Measurements from ENCODE around the gene SFI1. TPM values are rescaled to one million over a fixed set of nuclear protein-coding genes. Genes with fewer than 3 reads are reported as not detected.

SFI1 gene
- total RNA-seq, 1 donor from 2014 or later: 50.3 TPM

DNA sequence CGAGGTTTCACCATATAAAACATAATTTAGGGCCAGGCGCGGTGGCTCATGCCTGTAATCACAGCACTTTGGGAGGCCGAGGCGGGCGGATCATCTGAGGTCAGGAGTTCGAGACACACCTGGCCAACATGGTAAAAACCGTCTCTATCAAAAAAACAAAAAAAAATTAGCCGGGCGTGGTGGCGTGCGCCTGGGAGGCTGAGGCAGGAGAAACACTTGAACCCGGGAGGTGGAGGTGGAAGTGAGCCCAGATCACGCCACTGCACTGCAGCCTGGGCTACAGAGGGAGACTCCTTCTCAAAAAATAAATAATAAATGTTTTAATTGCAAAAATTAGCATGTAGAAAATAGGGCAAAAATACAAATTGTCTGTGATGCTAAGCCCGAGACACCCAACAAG, 993 bp upstream of the SFI1 start:
- H3K4me3 Mint-ChIP-seq: peak overlapping the region; percentile 93
- DNase-seq (ENCODE audit: extremely low spot score, unreplicated experiment): no peak
- peaks cover 5% of the 10 kb centered on the region for H3K36me3 Mint-ChIP-seq
- H3K27me3 Mint-ChIP-seq: no peaks in the 10 kb centered on the region
- peaks cover 19% of the 10 kb centered on the region for H3K4me1 Mint-ChIP-seq (ENCODE audit: unreplicated experiment)
- peaks cover 4% of the 10 kb centered on the region for H3K9me3 Mint-ChIP-seq
- peak overlapping the region; percentile 91 for H3K27ac Mint-ChIP-seq
- TF ChIP-seq, protein P1, sequence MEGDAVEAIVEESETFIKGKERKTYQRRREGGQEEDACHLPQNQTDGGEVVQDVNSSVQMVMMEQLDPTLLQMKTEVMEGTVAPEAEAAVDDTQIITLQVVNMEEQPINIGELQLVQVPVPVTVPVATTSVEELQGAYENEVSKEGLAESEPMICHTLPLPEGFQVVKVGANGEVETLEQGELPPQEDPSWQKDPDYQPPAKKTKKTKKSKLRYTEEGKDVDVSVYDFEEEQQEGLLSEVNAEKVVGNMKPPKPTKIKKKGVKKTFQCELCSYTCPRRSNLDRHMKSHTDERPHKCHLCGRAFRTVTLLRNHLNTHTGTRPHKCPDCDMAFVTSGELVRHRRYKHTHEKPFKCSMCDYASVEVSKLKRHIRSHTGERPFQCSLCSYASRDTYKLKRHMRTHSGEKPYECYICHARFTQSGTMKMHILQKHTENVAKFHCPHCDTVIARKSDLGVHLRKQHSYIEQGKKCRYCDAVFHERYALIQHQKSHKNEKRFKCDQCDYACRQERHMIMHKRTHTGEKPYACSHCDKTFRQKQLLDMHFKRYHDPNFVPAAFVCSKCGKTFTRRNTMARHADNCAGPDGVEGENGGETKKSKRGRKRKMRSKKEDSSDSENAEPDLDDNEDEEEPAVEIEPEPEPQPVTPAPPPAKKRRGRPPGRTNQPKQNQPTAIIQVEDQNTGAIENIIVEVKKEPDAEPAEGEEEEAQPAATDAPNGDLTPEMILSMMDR (conservative IDR thresholded peaks at IDR 0.05): no peak

DNA sequence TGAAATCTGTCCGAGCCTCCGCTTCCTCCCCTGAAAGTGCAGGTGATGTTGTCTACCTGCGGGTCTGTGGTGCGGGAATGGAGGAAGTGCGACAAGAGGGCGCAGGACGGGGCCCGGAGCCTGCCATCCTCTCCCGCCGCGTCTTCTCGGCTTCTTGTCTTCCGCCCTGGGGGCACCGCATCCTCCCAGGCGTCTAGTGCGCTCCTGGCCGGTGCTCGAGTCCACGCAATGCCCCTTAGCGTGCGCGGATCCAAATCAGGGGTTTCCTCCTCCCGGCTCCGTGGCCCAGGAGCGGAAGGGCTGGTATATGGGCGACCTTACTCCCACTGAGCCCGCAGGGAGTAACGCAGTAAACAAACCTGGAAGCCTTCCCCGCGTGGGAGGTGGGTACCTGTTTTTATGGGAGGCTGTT, 405 bp downstream of the SFI1 start:
- peak overlapping the region; percentile 91 for H3K27ac Mint-ChIP-seq
- peaks cover 8% of the 10 kb centered on the region for H3K4me1 Mint-ChIP-seq (ENCODE audit: unreplicated experiment)
- TF ChIP-seq, protein P1 (conservative IDR thresholded peaks at IDR 0.05): no peak
- H3K27me3 Mint-ChIP-seq: no peaks in the 10 kb centered on the region
- peak overlapping the region; percentile 93 for H3K4me3 Mint-ChIP-seq
- peaks cover 6% of the 10 kb centered on the region for H3K36me3 Mint-ChIP-seq
- H3K9me3 Mint-ChIP-seq: peaks cover 4% of the 10 kb centered on the region
- no peak for DNase-seq (ENCODE audit: extremely low spot score, unreplicated experiment)

DNA sequence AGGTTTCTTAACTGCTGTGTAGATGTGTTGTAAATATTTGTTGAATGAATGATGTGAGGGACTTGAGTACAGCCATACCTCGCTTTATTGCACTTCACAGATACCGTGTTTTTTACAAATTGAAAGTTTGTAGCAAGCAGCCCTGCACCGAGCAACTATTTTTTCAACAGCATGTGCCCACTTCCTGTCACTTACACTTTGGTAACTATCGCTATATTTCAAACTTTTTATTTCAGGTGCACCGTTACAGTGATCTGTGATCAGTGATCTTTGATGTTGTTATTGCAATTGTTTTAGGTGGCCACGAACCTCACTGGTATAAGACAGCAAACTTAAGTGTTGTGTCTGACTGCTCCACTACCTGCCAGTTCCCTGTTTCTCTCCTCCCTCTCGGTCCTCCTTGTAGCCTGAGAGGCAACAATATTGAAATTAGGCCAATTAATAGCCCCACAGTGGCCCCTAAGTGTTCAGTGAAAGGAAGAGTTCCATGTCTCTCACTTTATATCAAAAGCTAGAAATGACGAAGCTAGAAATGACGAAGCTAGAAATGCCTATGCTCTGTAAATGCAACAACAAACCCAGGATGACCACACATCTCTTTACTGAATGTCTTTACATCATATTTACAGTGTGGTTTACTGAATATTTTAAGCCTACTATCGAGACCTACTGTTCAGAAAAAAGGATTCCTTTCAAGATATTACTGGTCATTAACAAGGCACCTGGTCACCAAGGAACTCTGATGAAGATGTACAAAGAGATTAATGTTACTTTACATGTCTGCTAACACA, 1.0 kb downstream of the SFI1 start:
- Mint-ChIP-seq H3K36me3 (peaks cover 9% of the 10 kb centered on the region), H3K9me3 (peaks cover 4% of the 10 kb centered on the region), H3K4me1 (ENCODE audit: unreplicated experiment) (peaks cover 8% of the 10 kb centered on the region), H3K27me3 (no peaks in the 10 kb centered on the region), H3K27ac (peak overlapping the region; percentile 91), H3K4me3 (peak overlapping the region; percentile 93)
- no peak for DNase-seq (ENCODE audit: extremely low spot score, unreplicated experiment)
- TF ChIP-seq, protein P1 (conservative IDR thresholded peaks at IDR 0.05): no peak

DNA sequence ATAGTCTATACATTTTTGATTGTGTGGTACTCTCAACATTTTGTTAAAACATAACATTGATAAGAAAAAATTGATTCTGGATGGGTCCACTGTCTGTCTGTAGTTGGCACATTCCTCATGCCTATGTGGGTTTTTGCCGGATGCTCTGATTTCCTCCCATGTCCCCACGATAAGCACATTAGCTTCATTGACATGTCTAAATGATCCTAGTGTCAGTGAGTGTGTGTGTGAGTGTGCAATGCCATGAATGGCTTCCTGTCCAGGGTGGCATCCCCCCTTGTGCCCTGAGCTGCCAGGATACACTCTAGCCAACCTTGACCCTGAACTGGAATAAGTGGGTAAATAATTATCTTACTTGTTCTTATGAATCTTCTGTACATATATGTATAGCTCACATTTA, 5.4 kb downstream of the SFI1 start:
- H3K27ac Mint-ChIP-seq: no peak overlapping the region
- no peak overlapping the region for H3K4me3 Mint-ChIP-seq
- TF ChIP-seq, protein P1 (conservative IDR thresholded peaks at IDR 0.05): no peak
- no peak for DNase-seq (ENCODE audit: extremely low spot score, unreplicated experiment)
- peaks cover 8% of the 10 kb centered on the region for H3K4me1 Mint-ChIP-seq (ENCODE audit: unreplicated experiment)
- H3K36me3 Mint-ChIP-seq: peaks cover 14% of the 10 kb centered on the region
- peaks cover 4% of the 10 kb centered on the region for H3K9me3 Mint-ChIP-seq
- H3K27me3 Mint-ChIP-seq: no peaks in the 10 kb centered on the region

DNA sequence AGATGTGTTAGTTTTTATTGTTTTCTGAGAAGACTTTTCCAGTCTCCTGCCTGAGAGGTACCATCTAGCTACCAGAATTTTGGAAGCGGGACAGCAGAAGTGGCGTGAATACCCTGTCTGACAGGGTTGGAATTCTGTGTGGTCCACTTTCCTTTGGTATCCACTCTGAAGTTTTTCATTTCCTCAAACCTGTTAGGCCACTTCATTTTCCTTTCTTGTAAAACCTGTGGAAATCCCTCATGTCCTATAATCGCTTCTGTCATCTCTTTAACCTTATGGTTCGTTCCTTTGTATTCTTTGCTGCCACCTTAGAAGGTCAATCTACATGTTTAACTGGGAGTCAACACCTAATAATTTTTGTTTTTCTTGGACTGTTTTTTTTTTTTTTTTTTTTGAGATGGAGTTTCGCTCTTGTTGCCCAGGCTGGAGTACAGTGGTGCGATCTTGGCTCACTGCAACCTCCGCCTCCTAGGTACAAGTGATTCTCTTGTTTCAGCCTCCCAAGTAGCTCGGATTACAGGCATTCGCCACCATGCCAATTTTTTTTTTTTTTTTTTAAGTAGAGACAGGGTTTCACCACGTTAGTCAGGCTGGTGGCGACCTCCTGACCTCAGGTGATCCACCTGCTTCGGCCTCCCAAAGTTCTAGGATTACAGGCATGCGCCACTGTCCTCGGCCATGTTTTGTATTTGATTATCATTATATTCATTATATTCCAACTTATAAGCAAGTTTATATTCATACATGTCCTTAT, 7.1 kb downstream of the SFI1 start:
- Mint-ChIP-seq H3K9me3 (no peaks in the 10 kb centered on the region), H3K36me3 (peaks cover 14% of the 10 kb centered on the region), H3K27ac (no peak overlapping the region), H3K4me1 (ENCODE audit: unreplicated experiment) (no peaks in the 10 kb centered on the region), H3K4me3 (peak overlapping the region; percentile 20), H3K27me3 (no peaks in the 10 kb centered on the region)
- TF ChIP-seq, protein P1 (conservative IDR thresholded peaks at IDR 0.05): no peak
- DNase-seq (ENCODE audit: extremely low spot score, unreplicated experiment): no peak
